Limb (tissue), 2 donors: ENCODE data around the gene DTX4.

Source experiments
- DNase-seq, 2 donors: peaks; one replicate each; pipeline ENCODE4 v3.0.0-alpha.2; 2016; ENCODE audit errors: extremely low spot score in 2 of 2

DTX4 gene

GRCh38 chr11:59172345-59173079, 580 bp downstream of the DTX4 start:
- DNase-seq: peak in 1 of 2 donors; percentile 59

- peak in 1 of 2 donors; percentile 75 for DNase-seq
Measured at GRCh38 chr11:59173080-59173963, 1.4 kb downstream of the DTX4 start.

DNA sequence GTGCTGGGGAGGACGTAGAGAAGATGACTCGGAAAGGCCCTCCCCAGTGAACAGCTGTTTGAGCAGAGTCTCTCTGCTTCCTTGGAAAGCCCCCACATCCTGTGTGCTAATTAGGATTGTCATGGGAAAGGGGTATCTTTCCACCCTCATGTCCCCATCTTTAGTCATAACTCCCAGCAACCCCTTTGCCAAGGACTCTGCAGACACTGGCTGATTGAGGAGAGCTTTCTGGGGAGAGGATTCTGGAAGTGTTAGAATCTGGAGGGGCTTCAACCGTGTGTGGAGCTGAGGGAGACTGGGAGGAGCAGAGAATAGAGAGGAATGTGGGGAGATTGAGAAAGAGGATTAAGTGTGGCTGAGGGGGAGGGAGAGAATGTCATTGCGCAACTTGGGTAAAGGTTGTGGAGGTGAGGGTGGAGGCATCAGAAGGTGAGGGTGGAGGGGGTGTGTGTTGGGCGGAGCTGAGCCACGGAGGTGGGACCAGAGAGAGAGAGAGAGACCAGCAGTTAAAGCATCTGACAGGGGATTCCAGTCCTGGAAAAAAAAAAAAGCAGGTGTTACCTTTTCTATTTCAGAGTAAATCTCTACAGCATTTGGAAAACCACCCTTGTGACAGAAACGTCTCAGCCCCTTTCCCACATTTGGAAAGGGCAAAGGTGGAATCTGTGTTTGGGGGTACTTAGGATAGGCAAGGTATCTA, 2.2 kb downstream of the DTX4 start:
- no peak for DNase-seq

DNA sequence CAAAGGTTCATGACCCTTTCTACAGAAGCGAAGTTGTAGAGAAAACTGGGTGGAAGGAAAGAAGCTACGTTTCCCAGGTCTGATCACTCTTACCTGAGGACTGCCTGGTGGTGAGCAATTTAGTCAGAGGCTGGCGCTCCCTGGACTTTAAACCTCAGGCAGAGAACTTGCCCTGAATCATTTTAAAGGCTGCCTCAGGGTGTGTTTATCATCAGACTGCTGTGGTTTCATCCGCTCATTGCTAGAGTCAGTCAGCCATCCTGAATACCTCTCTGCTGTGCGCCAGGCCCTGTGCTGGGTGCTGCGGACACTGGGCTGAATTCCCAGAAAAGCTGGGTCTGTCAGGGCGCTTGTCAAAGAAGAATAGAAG, 2.7 kb downstream of the DTX4 start:
- DNase-seq: no peak

GRCh38 chr11:59175091-59175501, 3.2 kb downstream of the DTX4 start:
- DNase-seq: no peak

DNA sequence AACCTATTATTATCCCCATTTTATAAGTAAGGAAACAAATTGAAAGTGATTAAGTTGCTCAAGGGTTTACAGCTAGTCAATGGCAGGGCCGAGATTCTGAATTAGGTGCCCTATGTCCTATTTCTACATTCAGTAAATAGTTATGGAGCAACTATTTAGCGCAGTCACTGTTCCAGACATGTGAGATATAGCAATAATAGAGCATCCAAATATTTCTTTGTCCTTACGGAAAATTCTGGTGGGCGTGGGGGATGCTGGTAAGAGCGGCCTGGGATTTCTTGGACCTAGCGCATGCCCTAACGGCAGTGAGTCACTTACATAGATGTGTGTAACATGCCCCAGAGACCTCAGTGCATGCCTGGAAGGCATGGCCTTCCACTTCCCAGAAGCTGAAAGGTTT, 4.4 kb downstream of the DTX4 start:
- DNase-seq: no peak

DNA sequence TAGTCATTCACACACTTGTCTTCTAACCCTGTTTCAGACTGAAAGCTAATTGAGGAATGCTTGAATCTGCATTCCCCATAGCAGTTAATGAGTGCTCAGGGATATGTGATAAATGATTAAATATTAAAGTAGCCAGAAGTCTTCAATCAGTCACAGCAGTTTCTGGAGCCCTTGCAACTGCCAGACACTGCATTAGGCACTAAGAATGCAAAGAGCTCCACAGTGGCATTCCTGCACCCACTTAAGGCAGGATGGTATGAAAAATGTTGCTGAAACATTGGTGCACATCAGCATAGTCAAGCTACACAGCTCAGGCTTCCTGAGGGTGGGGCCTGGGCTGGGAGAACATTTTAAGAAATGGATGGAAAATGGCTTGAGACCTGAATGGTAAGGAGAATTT, 6.5 kb downstream of the DTX4 start:
- no peak for DNase-seq

GRCh38 chr11:59179121-59179520, 7.2 kb downstream of the DTX4 start:
- no peak for DNase-seq

DNA sequence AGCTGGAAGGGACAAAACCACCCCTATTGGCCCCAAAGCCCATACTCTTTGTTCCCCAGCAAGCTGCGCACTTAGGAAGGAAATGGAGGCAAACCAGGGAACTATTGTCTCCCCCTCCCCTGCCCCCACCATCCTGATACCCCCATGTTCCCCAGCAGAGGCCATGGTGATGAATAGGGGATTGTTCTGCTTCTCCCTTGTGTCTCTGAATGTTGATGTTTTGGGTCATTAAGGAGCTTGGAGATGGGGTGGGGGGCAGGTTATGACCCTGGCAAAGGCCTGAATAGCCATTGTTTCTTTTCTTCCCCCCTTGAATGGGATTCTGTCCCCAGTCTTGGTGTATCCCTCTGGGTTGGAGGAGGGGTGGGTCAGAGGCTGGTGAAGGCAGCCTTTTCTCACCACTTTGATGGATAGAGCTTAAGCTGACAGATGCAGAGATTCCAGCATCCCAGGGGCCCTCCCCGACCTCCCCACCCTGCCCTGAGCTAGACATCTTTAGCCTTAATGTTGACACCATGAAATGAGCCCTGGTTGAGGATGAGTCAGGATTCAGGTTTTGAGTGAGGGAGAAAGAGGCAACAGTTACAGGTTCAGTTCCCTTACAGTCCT, 8.3 kb downstream of the DTX4 start:
- no peak for DNase-seq

DNA sequence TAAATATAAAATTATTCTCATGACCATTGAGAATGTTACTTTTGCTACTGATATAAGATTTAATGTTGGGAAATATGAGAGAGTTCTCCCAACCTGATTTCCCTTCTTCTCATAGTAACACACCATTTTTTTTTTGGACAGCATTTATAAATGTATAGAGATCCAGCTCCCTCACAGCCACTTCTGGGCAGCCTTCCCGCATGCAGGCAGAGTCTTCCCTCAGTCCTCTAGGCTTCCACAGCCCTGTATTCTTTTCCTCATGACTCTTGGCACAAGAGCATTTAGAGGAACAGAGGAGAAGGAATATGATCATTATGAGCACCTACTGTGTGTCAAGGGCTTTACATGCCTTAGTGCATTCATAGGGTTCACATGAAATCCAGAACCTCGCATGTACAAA, 9.0 kb downstream of the DTX4 start:
- DNase-seq: no peak

- DNase-seq: no peak
Measured at GRCh38 chr11:59181746-59182456, 10.0 kb downstream of the DTX4 start.

- DNase-seq: no peak
Measured at GRCh38 chr11:59182457-59183151, 10.7 kb downstream of the DTX4 start.

DNA sequence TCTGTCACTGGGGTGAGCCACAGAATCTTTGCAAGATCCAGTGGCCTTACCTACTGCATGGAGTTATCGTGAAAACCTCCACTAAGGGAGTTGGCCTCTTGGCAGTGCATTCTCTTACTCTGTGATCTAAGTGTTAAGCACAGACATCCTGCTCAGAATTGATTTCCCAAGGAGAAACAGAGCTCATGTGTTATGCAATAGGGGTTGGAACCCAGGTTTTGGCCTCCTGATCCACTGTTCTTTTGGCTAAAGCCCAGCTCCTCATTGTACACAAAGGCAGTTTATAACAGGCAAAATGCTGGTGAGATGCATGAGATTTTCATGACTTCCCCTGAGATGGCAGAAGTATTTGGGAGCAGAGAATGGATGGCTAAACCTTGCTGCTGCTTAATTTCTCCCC, 11.8 kb downstream of the DTX4 start:
- DNase-seq: no peak

- no peak for DNase-seq
Measured at GRCh38 chr11:59184691-59185339, 12.9 kb downstream of the DTX4 start.

- DNase-seq: no peak
Measured at GRCh38 chr11:59185386-59185945, 13.5 kb downstream of the DTX4 start.

DNA sequence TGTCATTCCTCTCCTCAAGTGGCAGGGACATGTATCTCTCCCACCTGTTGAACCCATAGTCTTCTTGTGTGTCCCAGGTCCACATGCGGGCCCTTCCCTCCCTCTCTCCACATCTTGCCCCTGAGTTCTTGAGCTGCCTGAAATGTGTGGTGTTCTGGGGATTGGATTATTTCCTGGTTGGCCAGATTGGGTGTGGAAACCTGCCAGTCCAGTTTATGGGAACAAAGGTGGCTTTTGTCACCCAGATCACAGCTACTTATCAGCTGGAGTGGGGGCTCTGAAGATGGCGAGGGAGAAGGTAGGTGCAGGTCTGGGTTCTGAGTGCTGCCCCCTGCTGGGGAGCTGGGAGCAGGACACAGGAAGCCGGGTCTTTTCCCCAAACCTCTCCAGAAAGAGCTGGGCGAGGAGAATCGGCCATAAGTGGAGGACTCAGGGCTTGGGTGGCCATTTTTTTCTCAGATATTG, 14.2 kb downstream of the DTX4 start:
- DNase-seq: peak in 1 of 2 donors; percentile 64

GRCh38 chr11:59187035-59187434, 15.1 kb downstream of the DTX4 start:
- DNase-seq: no peak

GRCh38 chr11:59187587-59187986, 15.7 kb downstream of the DTX4 start:
- peak in 1 of 2 donors; percentile 59 for DNase-seq

GRCh38 chr11:59188954-59189353, 17.0 kb downstream of the DTX4 start:
- DNase-seq: no peak

- DNase-seq: no peak
Measured at GRCh38 chr11:59189986-59190385, 18.1 kb downstream of the DTX4 start.
